SK-N-SH (cell line): Measurements from ENCODE around the gene AUTS2. TPM values are rescaled to one million over a fixed set of nuclear protein-coding genes. Genes with fewer than 3 reads are reported as not detected.

Experiments used
- CTCF ChIA-PET: fragments of 300-600, 350-600 bp; formaldehyde crosslinking; extraction: SDS; loops from one replicate; lab custom pipeline; 2021; lab: Yijun Ruan, JAX
- POLR2A ChIA-PET: fragments of 350-600 bp; sonication (Branson Sonifier 250); formaldehyde crosslinking; extraction: SDS; loops from one replicate; lab custom pipeline; 2020; ENCODE audit warnings: antibody characterized with exemption, inconsistent platforms; lab: Yijun Ruan, JAX
- DNase-seq: peaks from one replicate; pipeline ENCODE4 v3.0.0; 2012
- H2AFZ ChIP-seq: fragments of 200-600 bp; sonication (generic); 2 replicates; pipeline ENCODE4 v1.8.1; 2016; ENCODE audit warnings: antibody characterized with exemption, mild to moderate bottlenecking, low read depth
- H3F3A ChIP-seq: fragments of 200-600 bp; sonication (generic); replicated peaks from 2 replicates; pipeline ENCODE3; 2016; ENCODE audit warnings: antibody characterized with exemption, mild to moderate bottlenecking; ENCODE audit not compliant: insufficient read depth
- H3K27ac ChIP-seq, 2 experiments: fragments of 200-500 bp in 1 of 2; fragments of 200-600 bp in 1 of 2; sonication (Bioruptor generic) in 1 of 2; sonication (generic), shearing (Covaris generic) in 1 of 2; 2 replicates each; pipeline versions ENCODE4 v1.5.1 to v1.6.1; 2014 to 2016; ENCODE audit warnings: low read depth in 2 of 2, inconsistent platforms in 1 of 2, low read length in 1 of 2, mild to moderate bottlenecking in 1 of 2, mixed read lengths in 1 of 2
- H3K27me3 ChIP-seq: fragments of 200-600 bp; sonication (generic), shearing (Covaris generic); 2 replicates; pipeline ENCODE4 v1.6.1; 2016; ENCODE audit warnings: mixed run types; ENCODE audit not compliant: insufficient read depth
- H3K36me3 ChIP-seq, 2 experiments: fragments of 200-500 bp in 1 of 2; fragments of 200-600 bp in 1 of 2; sonication (Bioruptor generic) in 1 of 2; sonication (generic) in 1 of 2; replicated peaks in 1 of 2; 2 replicates each; pipeline versions ENCODE3 to v1.5.1; 2014 to 2016; ENCODE audit warnings: low read length in 1 of 2, mild to moderate bottlenecking in 1 of 2; ENCODE audit not compliant: insufficient read depth in 2 of 2, control insufficient read depth in 1 of 2
- H3K4me1 ChIP-seq, 2 experiments: fragments of 200-500 bp in 1 of 2; fragments of 200-600 bp in 1 of 2; sonication (Bioruptor generic) in 1 of 2; sonication (generic), shearing (Covaris generic) in 1 of 2; 2 replicates each; pipeline versions ENCODE4 v1.5.1 to v1.6.1; 2014 to 2016; ENCODE audit warnings: low read depth in 1 of 2, low read length in 1 of 2, mixed run types in 1 of 2; ENCODE audit not compliant: insufficient read depth in 2 of 2, control insufficient read depth in 1 of 2
- H3K4me2 ChIP-seq: fragments of 200-600 bp; sonication (generic), shearing (Covaris generic); 2 replicates; pipeline ENCODE4 v1.6.1; 2017; ENCODE audit warnings: mixed run types
- H3K4me3 ChIP-seq, 2 experiments: fragments of 200-500 bp in 1 of 2; fragments of 200-600 bp in 1 of 2; sonication (Bioruptor generic) in 1 of 2; sonication (generic), shearing (Covaris generic) in 1 of 2; 2 replicates each; pipeline versions ENCODE4 v1.5.1 to v1.8.1; 2014 to 2016; ENCODE audit warnings: low read depth in 2 of 2, inconsistent platforms in 1 of 2, low read length in 1 of 2, mild to moderate bottlenecking in 1 of 2, mixed read lengths in 1 of 2, moderate library complexity in 1 of 2
- H3K79me2 ChIP-seq: fragments of 200-600 bp; sonication (generic); 2 replicates; pipeline ENCODE4 v1.8.1; 2017; ENCODE audit warnings: mild to moderate bottlenecking; ENCODE audit not compliant: insufficient read depth
- H3K9ac ChIP-seq: fragments of 200-600 bp; sonication (generic); 2 replicates; pipeline ENCODE4 v1.6.1; 2017; ENCODE audit warnings: mixed run types
- H3K9me2 ChIP-seq: fragments of 200-600 bp; sonication (generic); 2 replicates; pipeline ENCODE4 v1.6.1; 2017; ENCODE audit warnings: mixed run types
- H3K9me3 ChIP-seq: fragments of 200-600 bp; sonication (generic); 2 replicates; pipeline ENCODE4 v1.6.1; 2017; ENCODE audit warnings: mixed run types, mild to moderate bottlenecking, moderate library complexity
- H4K20me1 ChIP-seq: fragments of 200-600 bp; sonication (generic); 2 replicates; pipeline ENCODE4 v1.6.1; 2017; ENCODE audit warnings: mild to moderate bottlenecking, mixed run types; ENCODE audit not compliant: insufficient read depth
- CTCF ChIP-seq: fragments of 200-600 bp; sonication (generic); IDR thresholded peaks from 2 replicates; pipeline ENCODE4 v1.6.1; 2017; ENCODE audit warnings: antibody characterized with exemption, mild to moderate bottlenecking, moderate library complexity
- ELF1 ChIP-seq: IDR thresholded peaks from 2 replicates; pipeline ENCODE4 v1.4.0; 2012
- EZH2phosphoT487 ChIP-seq: fragments of 200-600 bp; sonication (generic); IDR thresholded peaks from 2 replicates; pipeline ENCODE4 v1.6.1; 2017; ENCODE audit warnings: low read depth, mixed run types, mild to moderate bottlenecking, antibody characterized with exemption, moderate library complexity, borderline replicate concordance
- FOSL2 ChIP-seq: IDR thresholded peaks from 2 replicates; pipeline ENCODE4 v1.4.0; 2012; ENCODE audit warnings: low read depth, mild to moderate bottlenecking, moderate library complexity, borderline replicate concordance
- FOXJ3 ChIP-seq: sonication (generic); formaldehyde crosslinking; IDR thresholded peaks from 2 replicates; pipeline ENCODE4 v1.5.1; 2020; ENCODE audit warnings: mild to moderate bottlenecking, missing genetic modification reagents
- FOXM1 ChIP-seq: IDR thresholded peaks from 2 replicates; pipeline ENCODE4 v1.4.0; 2012; ENCODE audit warnings: low read depth, mild to moderate bottlenecking
- GATA2 ChIP-seq: sonication (generic); formaldehyde crosslinking; IDR thresholded peaks from 2 replicates; pipeline ENCODE4 v1.5.0; 2020; ENCODE audit warnings: mild to moderate bottlenecking, missing genetic modification reagents
- IRF3 ChIP-seq: fragments of 150-350 bp; IDR thresholded peaks from 2 replicates; pipeline ENCODE4 v1.6.1; 2016; ENCODE audit warnings: mild to moderate bottlenecking, low read depth, low read length
- MAX ChIP-seq: IDR thresholded peaks from 2 replicates; pipeline ENCODE4 v1.4.0; 2012; ENCODE audit warnings: low read depth
- NFIC ChIP-seq: IDR thresholded peaks from 2 replicates; pipeline ENCODE4 v1.4.0; 2012; ENCODE audit warnings: borderline replicate concordance
- RAD21 ChIP-seq: IDR thresholded peaks from 2 replicates; pipeline ENCODE4 v1.6.1; 2012; ENCODE audit warnings: mild to moderate bottlenecking, low read length
- RXRA ChIP-seq: IDR thresholded peaks from 2 replicates; pipeline ENCODE4 v1.4.0; 2012; ENCODE audit warnings: low read depth, mild to moderate bottlenecking, borderline replicate concordance
- SIN3A ChIP-seq: IDR thresholded peaks from 2 replicates; pipeline ENCODE4 v1.6.1; 2012; ENCODE audit warnings: low read depth, mild to moderate bottlenecking, low read length, moderate library complexity, borderline replicate concordance
- TAF1 ChIP-seq: IDR thresholded peaks from 2 replicates; pipeline ENCODE4 v1.6.1; 2012; ENCODE audit warnings: low read depth, mild to moderate bottlenecking, low read length, moderate library complexity, borderline replicate concordance
- TCF12 ChIP-seq: IDR thresholded peaks from 2 replicates; pipeline ENCODE4 v1.4.0; 2012
- USF1 ChIP-seq: IDR thresholded peaks from 2 replicates; pipeline ENCODE4 v1.4.0; 2012; ENCODE audit warnings: low read depth, borderline replicate concordance
- USF2 ChIP-seq: fragments of 150-350 bp; IDR thresholded peaks from 2 replicates; pipeline ENCODE4 v1.6.1; 2017; ENCODE audit warnings: antibody characterized with exemption, low read length, low read depth, borderline replicate concordance
- WGBS: methylation state at CpG from one replicate; pipeline ENCODE4 v1.1.6; 2017; ENCODE audit warnings: low lambda C conversion rate; 5-methylcytosine and 5-hydroxymethylcytosine counted together
- polyA plus RNA-seq, 3 experiments: library from polyadenylated mRNA; depleted of rRNA; stranded (reverse); fragments of >200 nt; gene quantifications; 2 replicates each; pipeline ENCODE4 v1.2.3, GENCODE V29; 2012

Gene AUTS2
- polyA plus RNA-seq, 1 of the 3 experiments (the other 2 are of a cell fraction), result 15.6 TPM

- TF ChIP-seq USF2, result no peak
- no peak for TF ChIP-seq EZH2phosphoT487
- TF ChIP-seq NFIC, result no peak
Observed at GRCh38 chr7:70751895-70752294, 1153.6 kb downstream of the AUTS2 start (continued).

GRCh38 chr7:70752794-70753241 lies 1154.5 kb downstream of the AUTS2 start:
- whole genome bisulfite sequencing, result 80% methylated on average over 1 of the region's 1 CpG
- Histone ChIP-seq H3K79me2 (peaks cover 95% of the 10 kb centered on the region), H3K9me3 (no peaks in the 10 kb centered on the region), H3F3A (peaks cover 2% of the 10 kb centered on the region), H4K20me1 (peaks cover 92% of the 10 kb centered on the region), H3K27ac (no peak overlapping the region), H3K9me2 (no peaks in the 10 kb centered on the region), H3K4me2 (no peak overlapping the region), H2AFZ (no peak overlapping the region), H3K36me3 (peaks cover 0 to 6% of the 10 kb centered on the region in 2 experiments), H3K4me1 (no peaks in the 10 kb centered on the region), H3K4me3 (no peak overlapping the region), H3K27me3 (no peaks in the 10 kb centered on the region), H3K9ac (no peak overlapping the region)
- CTCF ChIA-PET, result no interaction called here
- TF ChIP-seq ELF1, result no peak
- TF ChIP-seq TCF12, result 0 out of 2 replicates have a peak, but pooled peaks have one; percentile 32
- no peak for DNase-seq
- POLR2A ChIA-PET, result no interaction called here

GRCh38 chr7:70756789-70757188 lies 1158.5 kb downstream of the AUTS2 start:
- H2AFZ ChIP-seq, result no peak overlapping the region
- 90% methylated on average over 8 of the region's 8 CpGs for WGBS
- POLR2A ChIA-PET, result no interaction called here

More at GRCh38 chr7:70756789-70757188, 1158.5 kb downstream of the AUTS2 start:
- Histone ChIP-seq H3K9me2 (no peaks in the 10 kb centered on the region), H3K9me3 (no peaks in the 10 kb centered on the region), H3F3A (peaks cover 2% of the 10 kb centered on the region), H3K4me3 (no peak overlapping the region), H3K9ac (no peak overlapping the region), H3K36me3 (peaks cover 0 to 10% of the 10 kb centered on the region in 2 experiments), H3K27me3 (no peaks in the 10 kb centered on the region), H3K79me2 (peaks cover 95% of the 10 kb centered on the region), H4K20me1 (peaks cover 87% of the 10 kb centered on the region), H3K4me1 (no peaks in the 10 kb centered on the region; a peak in 1 of 4 replicates), H3K27ac (no peak overlapping the region), H3K4me2 (no peak overlapping the region)
- TF ChIP-seq GATA2 (CRISPR knock-in tag), result no peak
- TF ChIP-seq RXRA, result no peak
- TF ChIP-seq FOXM1, result no peak
- TF ChIP-seq USF2, result no peak
- TF ChIP-seq FOSL2, result no peak
- TF ChIP-seq SIN3A, result no peak
- no peak for TF ChIP-seq USF1
- no peak for TF ChIP-seq EZH2phosphoT487
- no peak for TF ChIP-seq TAF1
- TF ChIP-seq RAD21, result no peak
- no peak for TF ChIP-seq FOXJ3 (CRISPR knock-in tag)
- no peak for TF ChIP-seq CTCF
- TF ChIP-seq MAX, result no peak
- no peak for TF ChIP-seq IRF3
- DNase-seq, result no peak
- CTCF ChIA-PET, result no interaction called here
